D721Med (cell line): ENCODE data around the gene HMG20A.

Experiments
- DNase-seq: peaks from one replicate; pipeline ENCODE4 v3.0.0; 2011; ENCODE audit warnings: low spot score; ENCODE audit not compliant: insufficient read length
- FAIRE-seq: peaks from 2 replicates; lab custom pipeline; 2011; peaks lifted over from hg19 to GRCh38; lab: Jason Lieb, UNC
- TF ChIP-seq, protein P1 (sequence below): IDR thresholded peaks from 2 replicates; pipeline ENCODE4 v1.5.1; 2012; ENCODE audit warnings: mild to moderate bottlenecking, control low read depth; ENCODE audit not compliant: insufficient read depth; ENCODE audit errors: missing control alignments

Gene HMG20A

DNA sequence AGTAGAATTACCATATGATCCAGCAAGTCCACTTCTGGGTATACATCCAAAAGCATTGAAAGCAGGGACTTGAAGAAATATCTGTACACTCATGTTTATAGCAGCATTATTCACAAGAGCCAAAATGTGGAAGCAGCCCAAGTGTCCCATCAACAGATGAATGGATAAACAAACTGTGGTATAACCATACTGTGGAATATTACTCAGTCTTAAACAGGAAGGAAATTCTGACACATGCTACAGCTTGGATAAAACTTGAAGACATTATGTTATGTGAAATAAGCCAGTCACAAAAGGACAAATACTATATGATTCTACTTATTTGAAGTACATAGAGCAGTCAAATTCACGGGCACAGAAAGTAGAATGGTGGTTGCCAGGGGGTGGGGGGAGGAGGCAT is 91.2 kb downstream of the HMG20A start:
- no peak for FAIRE-seq
- TF ChIP-seq, protein P1, sequence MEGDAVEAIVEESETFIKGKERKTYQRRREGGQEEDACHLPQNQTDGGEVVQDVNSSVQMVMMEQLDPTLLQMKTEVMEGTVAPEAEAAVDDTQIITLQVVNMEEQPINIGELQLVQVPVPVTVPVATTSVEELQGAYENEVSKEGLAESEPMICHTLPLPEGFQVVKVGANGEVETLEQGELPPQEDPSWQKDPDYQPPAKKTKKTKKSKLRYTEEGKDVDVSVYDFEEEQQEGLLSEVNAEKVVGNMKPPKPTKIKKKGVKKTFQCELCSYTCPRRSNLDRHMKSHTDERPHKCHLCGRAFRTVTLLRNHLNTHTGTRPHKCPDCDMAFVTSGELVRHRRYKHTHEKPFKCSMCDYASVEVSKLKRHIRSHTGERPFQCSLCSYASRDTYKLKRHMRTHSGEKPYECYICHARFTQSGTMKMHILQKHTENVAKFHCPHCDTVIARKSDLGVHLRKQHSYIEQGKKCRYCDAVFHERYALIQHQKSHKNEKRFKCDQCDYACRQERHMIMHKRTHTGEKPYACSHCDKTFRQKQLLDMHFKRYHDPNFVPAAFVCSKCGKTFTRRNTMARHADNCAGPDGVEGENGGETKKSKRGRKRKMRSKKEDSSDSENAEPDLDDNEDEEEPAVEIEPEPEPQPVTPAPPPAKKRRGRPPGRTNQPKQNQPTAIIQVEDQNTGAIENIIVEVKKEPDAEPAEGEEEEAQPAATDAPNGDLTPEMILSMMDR: no peak
- no peak for DNase-seq

- no peak for DNase-seq
- TF ChIP-seq, protein P1: no peak
- no peak for FAIRE-seq
Measured at GRCh38 chr15:77513226-77513625, 92.5 kb downstream of the HMG20A start.

GRCh38 chr15:77514641-77515402 is 94.1 kb downstream of the HMG20A start:
- DNase-seq: no peak
- FAIRE-seq: no peak
- TF ChIP-seq, protein P1: no peak

- DNase-seq (no peak), FAIRE-seq (no peak)
- TF ChIP-seq, protein P1: no peak
Measured at GRCh38 chr15:77515613-77516012, 94.9 kb downstream of the HMG20A start.

DNA sequence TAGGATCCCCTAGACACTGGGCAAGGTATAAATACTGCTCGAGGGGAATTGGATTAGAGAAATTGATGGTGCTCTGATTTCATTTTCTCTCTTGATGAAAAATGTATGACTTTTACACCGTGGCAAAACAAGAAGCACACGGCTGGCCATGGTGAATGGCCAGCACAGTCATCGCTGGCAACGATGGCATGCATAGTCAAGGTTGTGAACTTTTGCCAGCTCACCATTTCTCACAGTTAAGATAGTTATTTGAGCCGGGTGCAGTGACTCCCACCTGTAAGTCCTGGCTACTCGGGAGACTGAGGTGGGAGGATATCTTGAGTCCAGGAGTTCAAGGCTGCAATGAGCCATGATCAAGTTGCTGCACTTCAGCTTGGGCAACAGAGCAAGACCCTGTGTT is 95.4 kb downstream of the HMG20A start:
- TF ChIP-seq, protein P1: no peak
- FAIRE-seq (no peak), DNase-seq (no peak)

DNA sequence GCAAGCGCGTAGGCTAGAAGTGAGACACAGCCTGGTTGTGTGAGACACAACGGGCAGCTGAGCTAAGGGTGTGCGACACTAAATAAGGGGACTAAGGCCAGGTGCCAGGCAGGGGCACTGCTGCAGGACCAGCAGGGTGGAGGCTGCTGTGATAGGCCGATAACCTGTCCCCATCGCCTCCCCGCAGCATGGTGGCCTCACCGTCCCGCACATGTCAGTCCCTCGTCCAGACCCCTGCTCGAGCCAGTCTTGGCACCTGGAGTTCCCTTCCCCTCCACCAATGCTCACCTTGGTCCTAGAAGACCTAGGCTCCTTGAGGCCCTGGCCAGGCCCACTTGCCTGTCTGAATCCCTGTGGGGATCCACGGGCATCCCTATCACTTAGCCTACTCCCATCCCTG is 96.1 kb downstream of the HMG20A start:
- FAIRE-seq: no peak
- TF ChIP-seq, protein P1: no peak
- DNase-seq: no peak

GRCh38 chr15:77517579-77517978 is 96.9 kb downstream of the HMG20A start:
- TF ChIP-seq, protein P1: no peak
- no peak for FAIRE-seq
- no peak for DNase-seq
